ENCODE data around the gene TRIM40.

TRIM40 gene

GRCh38 chr6:30150671-30151395 is 14.9 kb downstream of the TRIM40 start:
- no peak for DNase-seq (ENCODE audit: extremely low read depth, low read depth)
- H3K4me3 ChIP-seq (replicated peaks; ENCODE audit: low read depth, low read length) = no peak overlapping the region
- TF ChIP-seq CTCF (IDR thresholded peaks at IDR 0.05; ENCODE audit: low read depth, low read length, missing control alignments) = no peak

GRCh38 chr6:30151580-30151979 is 15.6 kb downstream of the TRIM40 start:
- no peak for DNase-seq (ENCODE audit: extremely low read depth, low read depth)

GRCh38 chr6:30152016-30152673 is 16.2 kb downstream of the TRIM40 start:
- no peak for TF ChIP-seq CTCF (IDR thresholded peaks at IDR 0.05; ENCODE audit: low read depth, low read length, missing control alignments)
- DNase-seq (ENCODE audit: extremely low read depth, low read depth) = no peak
- H3K4me3 ChIP-seq (replicated peaks; ENCODE audit: low read depth, low read length) = no peak overlapping the region

More at GRCh38 chr6:30151580-30151979, 15.6 kb downstream of the TRIM40 start:
- TF ChIP-seq CTCF (IDR thresholded peaks at IDR 0.05; ENCODE audit: low read depth, low read length, missing control alignments) = no peak
- no peak overlapping the region for H3K4me3 ChIP-seq (replicated peaks; ENCODE audit: low read depth, low read length)

- no peak for TF ChIP-seq CTCF (IDR thresholded peaks at IDR 0.05; ENCODE audit: low read depth, low read length, missing control alignments)
- H3K4me3 ChIP-seq (replicated peaks; ENCODE audit: low read depth, low read length) = no peak overlapping the region
- no peak for DNase-seq (ENCODE audit: extremely low read depth, low read depth)
These were observed 17.1 kb downstream of the TRIM40 start for GRCh38 chr6:30152910-30153610.

GRCh38 chr6:30154061-30154460 is 18.1 kb downstream of the TRIM40 start:
- TF ChIP-seq CTCF (IDR thresholded peaks at IDR 0.05; ENCODE audit: low read depth, low read length, missing control alignments) = no peak
- H3K4me3 ChIP-seq (replicated peaks; ENCODE audit: low read depth, low read length) = no peak overlapping the region
- no peak for DNase-seq (ENCODE audit: extremely low read depth, low read depth)

- no peak overlapping the region for H3K4me3 ChIP-seq (replicated peaks; ENCODE audit: low read depth, low read length)
- no peak for TF ChIP-seq CTCF (IDR thresholded peaks at IDR 0.05; ENCODE audit: low read depth, low read length, missing control alignments)
- peak; percentile 36 for DNase-seq (ENCODE audit: extremely low read depth, low read depth)
These were observed 19.0 kb downstream of the TRIM40 start for GRCh38 chr6:30154709-30155519.

Data from HFF-Myc (cell line).